Erythroblast (primary cell): ENCODE measurements around the gene FBXO38.

ENCODE experiments used
- GATA1 ChIP-seq: IDR thresholded peaks from 2 replicates; pipeline ENCODE4 v1.6.1; 2011; ENCODE audit warnings: low read depth, mild to moderate bottlenecking, control low read depth, low read length, moderate library complexity
- POLR2A ChIP-seq: IDR thresholded peaks from 2 replicates; pipeline ENCODE4 v1.6.1; 2011; ENCODE audit warnings: mild to moderate bottlenecking, low read length

GRCh38 chr5:148347706-148348105, 36.1 kb upstream of the FBXO38 start:
- TF ChIP-seq POLR2A (no peak), GATA1 (no peak)
